ENCODE results near the gene LINGO1. TPM values are rescaled to one million over a fixed set of nuclear protein-coding genes. Genes with fewer than 3 reads are reported as not detected.

LINGO1 gene
- total RNA-seq, 1 donor from 2014 or later: 0.78 TPM

DNA sequence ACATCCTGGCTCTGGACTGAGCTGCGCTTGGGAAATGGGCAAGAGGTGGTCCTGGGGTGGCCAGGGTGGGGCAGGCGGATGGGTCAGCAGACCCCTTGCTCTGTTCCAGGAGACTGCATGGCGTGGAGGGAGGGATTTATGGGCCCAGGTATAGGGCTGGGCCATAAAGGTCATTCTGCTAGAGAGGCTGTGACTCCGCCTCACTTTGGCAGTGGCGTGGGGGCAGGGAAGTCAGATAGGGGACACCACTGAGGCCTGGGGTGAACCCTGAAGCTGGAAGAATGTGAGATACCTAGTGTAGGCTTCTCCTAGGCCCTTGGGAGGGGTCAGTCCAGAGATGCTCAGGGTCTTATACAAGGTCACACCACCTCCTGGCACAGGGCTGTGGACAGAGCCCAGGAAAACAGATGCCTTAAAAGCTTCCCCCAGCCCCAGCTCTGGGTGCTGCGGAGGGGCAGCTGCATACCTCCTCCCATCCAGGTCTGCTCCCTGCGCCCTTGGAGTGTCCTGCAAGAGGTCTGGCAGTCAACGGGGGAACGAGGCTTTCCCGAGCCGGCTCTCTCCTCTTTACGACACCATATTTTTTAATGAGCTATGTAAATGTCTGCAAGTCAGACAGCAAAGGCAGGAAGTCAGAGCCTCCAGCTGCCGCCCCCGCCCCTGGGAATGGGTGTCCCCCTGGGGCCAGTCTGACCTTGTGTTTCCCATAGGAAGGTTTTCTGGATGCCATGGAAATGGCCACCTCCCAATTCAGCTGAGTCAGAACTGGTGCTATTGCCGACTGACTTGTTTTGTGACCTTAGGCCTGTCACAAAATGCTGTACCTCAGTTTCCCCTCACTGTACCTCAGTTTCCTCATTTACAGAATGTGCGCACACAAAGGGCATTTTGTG is 26.3 kb downstream of the LINGO1 start:
- DNase-seq (ENCODE audit: missing footprints) (peak; percentile 39), ATAC-seq (no peak)
- intact Hi-C loops (cut with DNase I): no loop called here

DNA sequence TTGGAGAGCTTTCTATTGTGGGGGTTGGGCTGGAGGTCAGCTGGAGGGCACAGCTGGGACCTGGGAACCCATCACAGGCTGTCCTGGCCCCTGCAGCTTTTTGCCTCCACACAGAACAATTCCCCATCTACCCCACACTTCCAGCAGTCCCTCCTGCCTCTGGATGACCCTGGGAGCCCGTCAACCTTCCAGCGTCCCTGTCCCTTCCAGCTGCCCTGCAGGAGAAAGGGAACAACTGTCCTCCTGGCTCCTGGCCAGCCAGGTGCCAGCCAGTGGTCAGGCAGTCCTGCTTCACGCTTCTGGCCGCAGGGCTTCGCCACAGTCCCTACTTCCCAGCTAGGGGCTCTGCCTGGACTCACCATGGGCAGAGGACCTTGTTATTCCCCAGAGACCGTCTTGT is 27.2 kb downstream of the LINGO1 start:
- DNase-seq (ENCODE audit: missing footprints) (peak; percentile 9), ATAC-seq (no peak)
- intact Hi-C loops (cut with DNase I): no loop called here

DNA sequence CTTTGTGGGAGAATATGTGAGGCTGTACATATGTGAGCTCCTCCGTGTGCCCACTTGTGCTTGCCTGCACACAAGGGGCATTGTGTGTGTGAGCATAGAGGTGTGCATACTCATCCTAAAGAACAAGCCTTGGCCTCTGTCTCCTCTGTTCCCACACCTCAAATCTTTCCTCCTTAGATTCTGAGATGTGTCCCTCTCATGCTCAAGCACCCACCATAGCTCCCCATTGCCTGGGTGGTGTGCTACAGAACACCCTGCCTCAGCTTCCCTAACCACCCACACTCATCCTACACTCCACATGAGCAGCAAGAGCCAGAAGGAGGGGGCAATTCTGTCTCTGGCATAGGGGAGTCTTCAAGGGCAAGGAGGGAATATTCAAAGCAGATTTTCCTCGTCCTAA is 27.7 kb downstream of the LINGO1 start:
- intact Hi-C loops (cut with DNase I): no loop called here
- ATAC-seq: no peak

DNA sequence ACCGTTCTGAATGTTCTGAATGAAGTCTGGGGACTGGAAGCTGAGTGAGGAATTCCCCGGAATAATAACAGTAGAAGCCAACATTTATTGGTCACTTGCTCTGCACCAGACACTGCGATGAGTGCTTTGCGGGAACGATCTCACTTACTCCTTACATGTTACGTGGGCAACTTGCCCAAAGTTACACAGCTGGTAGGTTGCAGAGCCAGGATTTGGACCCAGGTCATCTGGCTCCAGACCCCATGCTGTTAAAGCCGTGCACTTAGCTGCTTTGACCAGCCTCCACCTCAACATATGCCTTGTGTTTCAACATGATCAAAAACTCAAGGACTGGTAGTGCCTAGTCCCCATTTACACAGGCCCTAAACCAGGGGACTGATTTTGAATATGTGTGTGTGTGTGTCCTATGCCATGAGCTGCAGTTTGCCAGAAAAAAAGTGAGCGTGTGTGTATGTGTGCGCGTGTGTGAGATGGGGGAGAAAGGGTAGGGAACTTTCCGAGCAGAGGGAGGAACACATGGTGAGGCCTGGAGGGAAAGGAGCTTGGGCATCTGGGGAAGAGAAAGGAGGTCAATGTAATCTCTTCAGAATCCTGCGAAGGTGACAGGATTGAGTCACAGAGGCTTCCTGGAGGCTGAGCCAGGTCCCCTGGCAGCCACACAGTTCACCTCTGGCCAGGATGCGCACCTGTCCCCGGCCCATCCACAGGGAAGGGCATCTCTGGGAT is 28.9 kb downstream of the LINGO1 start:
- intact Hi-C loops (cut with DNase I): no loop called here
- no peak for ATAC-seq

More for the DNA sequence above, 27.7 kb downstream of the LINGO1 start:
- no peak for DNase-seq (ENCODE audit: missing footprints)

DNA sequence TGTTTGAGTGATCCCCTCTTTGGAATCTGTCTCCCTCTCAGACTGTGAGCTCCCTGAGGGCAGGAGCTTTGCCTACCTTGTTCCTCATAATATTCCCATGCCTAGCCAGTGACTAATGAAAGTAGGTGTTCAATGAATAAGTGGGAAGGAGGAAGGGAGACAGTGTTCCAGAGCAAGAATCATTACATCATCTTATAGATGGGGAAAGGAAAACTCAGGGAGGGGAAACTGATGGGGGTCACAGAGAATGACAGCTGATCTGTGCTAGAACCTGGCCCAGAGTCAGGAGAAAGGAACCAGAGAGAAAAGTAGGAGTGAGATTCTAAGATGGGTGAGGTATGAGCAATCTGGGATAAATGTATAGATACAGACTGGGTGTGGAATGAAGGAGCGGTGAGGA is 29.9 kb downstream of the LINGO1 start:
- intact Hi-C loops (cut with DNase I): no loop called here
- ATAC-seq: no peak
- no peak for DNase-seq (ENCODE audit: missing footprints)

More for the DNA sequence above, 28.9 kb downstream of the LINGO1 start:
- peak; percentile 13 for DNase-seq (ENCODE audit: missing footprints)

DNA sequence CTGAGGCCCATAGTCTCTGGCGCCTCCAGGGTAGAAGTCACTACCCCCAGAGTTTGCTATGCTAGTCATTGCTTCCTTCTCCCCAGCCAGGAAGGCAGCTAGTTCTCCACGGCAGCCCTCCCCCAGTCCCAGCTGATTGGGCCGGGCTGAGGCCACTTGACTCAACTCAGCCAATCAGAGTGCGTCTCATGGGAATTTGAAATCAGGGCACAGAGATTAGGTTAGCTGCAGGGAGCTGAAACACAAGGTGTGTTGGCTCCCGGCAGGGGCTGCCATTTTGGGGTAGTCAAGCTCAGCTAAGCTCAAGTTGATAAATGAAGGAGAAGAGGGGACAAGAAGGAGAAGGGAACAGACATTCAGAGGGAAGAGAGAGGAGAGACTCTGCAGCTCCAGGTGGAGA is 32.8 kb downstream of the LINGO1 start:
- peak; percentile 78 for DNase-seq (ENCODE audit: missing footprints)
- intact Hi-C loops (cut with DNase I): no loop called here
- ATAC-seq: peak; percentile 60

DNA sequence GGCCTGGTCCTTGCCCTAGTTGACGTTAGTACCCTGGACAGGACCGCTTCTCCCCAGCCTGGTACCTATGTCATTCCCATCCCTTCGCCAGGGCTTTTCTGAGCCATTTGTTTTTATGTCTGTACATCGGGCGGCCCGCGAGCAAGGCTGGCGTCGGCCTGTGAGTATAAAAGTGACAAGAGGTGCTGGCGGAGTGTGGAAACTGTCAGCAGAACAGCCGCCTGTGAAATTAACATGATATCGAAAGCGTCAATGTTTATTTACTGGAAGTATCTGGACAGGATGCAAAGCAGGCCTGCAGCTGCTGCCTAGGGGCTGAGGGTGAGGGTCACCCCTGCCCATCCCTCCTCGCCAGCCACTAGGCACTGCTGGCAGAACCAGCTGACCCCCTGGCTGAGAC is 33.4 kb downstream of the LINGO1 start:
- ATAC-seq (no peak), DNase-seq (ENCODE audit: missing footprints) (peak; percentile 48)
- intact Hi-C loops (cut with DNase I): no loop called here

DNA sequence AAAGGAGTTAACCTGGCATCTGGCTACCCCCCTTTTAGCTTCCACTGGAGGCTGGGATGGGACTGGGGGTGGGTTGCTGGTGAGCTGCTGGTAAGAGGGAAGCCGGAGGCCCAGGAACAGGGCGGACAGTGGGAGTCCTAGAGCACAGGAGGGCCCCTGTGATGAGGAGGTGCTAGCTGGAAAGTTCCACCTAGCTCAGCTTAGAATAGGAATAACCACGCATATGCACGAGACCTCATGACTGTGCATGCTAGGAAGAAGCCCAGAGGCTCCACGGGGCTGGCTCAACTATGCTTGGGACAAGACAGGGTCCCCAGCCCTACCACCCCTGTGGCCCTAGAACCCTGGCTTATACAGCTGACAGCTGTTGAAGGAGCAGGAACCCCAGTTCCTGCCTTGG is 34.1 kb downstream of the LINGO1 start:
- DNase-seq (ENCODE audit: missing footprints) (peak; percentile 35), ATAC-seq (no peak)
- intact Hi-C loops (cut with DNase I): no loop called here

DNA sequence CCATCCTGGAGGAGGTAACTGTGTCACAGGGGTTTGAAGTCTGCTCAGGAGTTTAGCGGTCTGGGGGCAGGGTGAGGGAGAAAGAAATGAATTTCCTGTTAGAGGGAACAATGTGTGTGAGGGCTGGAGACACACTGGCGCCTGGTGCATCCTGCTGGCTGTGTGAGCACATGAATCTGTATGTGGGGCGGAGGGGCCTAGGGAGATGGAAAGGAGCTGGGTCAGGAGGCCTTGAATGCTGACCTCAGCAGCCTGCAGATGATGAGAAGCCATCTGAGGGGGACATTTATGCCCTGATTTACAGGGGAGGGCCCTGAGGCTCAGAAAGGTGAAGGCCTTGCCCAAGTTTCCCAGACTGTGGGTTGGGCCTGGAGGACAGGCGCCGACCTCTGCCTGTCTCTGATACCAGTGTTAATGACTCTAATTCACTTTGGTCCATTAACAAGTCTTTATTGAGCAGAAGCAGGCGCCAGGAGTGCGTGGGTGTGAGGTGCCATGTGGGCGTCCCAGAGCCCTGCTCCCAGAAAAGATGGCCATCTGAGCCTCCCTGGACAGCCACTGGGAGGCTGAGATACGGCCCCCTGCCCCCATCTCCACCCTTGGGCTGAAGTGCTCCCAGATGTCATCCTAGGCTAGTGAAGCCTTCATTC is 34.8 kb downstream of the LINGO1 start:
- intact Hi-C loops (cut with DNase I): no loop called here
- ATAC-seq (no peak), DNase-seq (ENCODE audit: missing footprints) (peak; percentile 33)

DNA sequence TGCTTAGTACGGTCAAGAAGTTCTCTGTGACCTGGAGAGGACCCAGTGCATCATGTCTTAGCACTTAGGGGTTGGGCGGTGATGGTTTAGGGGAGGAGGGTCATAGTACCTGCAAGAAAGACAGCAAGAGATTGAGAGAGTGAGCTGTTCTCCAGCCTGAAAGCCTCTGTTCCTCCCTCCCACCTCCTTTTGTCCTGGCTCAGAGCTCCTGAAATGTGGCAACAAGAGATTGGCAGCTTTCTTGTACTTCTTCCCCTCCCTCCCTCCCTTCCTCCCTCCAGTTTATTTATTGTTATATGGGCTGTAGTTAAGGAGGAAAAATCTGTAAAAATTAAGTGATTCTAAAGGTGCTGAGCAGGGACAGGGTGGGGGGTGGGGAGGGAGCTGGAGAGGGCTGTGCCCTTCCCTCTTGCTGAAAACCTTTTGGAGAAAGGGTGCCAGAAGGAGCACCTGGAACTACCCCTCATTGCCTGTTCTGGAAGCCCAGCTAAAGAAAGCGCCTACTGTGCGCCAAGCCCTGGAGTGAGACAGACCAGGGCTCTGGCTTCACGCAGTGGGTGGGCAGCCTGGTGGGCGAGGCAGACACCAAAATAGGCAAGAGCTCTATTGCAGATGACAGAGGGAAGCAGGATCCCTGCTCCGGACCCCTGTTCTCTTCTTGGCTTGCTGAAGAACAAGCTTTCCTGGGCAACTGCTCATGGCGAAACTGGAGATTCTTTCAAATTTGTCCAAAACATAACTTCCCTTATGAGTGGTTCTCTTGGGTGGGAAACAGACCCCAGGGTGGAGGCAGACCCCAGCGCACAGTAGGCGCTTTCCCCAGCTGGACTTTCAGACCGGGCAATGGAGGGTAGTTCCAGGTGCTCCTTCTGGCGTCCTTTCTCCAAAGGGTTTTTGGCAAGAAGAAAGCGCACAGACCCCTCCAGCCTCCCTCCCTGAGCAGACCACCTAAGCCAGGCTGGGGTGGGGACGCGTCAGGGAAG is 35.6 kb downstream of the LINGO1 start:
- DNase-seq (ENCODE audit: missing footprints) (peak; percentile 15), ATAC-seq (no peak)
- intact Hi-C loops (cut with DNase I): no loop called here

DNA sequence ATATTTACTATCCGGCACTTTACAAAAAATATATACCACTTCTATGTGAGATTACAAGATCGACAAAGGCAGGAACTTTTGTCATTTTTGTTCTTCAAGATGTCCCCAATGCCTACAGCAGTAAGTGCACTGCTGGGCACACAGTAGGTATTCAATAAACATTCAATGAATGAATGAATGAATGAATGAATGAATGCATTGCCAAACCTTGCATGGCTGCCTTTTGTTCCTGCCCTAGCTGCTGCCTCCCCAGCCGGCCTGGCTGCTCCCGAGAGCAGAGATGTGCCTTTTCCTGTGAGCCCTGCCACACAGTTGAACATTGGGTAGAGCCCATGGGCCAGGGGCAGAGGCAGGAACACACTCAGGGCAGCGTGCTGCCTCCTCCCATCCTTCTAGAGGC is 37.5 kb downstream of the LINGO1 start:
- intact Hi-C loops (cut with DNase I): no loop called here
- DNase-seq (ENCODE audit: missing footprints) (peak; percentile 20), ATAC-seq (no peak)

DNA sequence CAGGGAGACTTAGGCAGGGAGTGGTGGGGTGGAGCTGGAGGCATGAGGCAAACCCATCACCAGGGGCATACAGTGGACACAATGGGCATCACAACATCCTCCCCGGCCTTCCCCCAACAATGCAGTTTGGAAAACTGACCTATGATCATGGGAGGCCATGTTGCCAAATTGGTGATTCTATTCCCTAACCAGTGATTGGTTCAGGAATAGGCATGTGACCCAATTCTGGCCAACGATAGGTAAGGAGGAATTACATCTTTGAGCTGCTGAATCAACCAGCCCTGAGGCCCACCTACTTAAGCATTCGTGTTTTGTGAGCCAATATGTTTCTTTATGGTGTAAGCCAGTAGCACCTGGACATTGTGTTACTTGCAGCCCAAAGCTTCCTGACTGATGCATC is 40.0 kb downstream of the LINGO1 start:
- peak; percentile 11 for DNase-seq (ENCODE audit: missing footprints)
- no peak for ATAC-seq
- intact Hi-C loops (cut with DNase I): no loop called here

DNA sequence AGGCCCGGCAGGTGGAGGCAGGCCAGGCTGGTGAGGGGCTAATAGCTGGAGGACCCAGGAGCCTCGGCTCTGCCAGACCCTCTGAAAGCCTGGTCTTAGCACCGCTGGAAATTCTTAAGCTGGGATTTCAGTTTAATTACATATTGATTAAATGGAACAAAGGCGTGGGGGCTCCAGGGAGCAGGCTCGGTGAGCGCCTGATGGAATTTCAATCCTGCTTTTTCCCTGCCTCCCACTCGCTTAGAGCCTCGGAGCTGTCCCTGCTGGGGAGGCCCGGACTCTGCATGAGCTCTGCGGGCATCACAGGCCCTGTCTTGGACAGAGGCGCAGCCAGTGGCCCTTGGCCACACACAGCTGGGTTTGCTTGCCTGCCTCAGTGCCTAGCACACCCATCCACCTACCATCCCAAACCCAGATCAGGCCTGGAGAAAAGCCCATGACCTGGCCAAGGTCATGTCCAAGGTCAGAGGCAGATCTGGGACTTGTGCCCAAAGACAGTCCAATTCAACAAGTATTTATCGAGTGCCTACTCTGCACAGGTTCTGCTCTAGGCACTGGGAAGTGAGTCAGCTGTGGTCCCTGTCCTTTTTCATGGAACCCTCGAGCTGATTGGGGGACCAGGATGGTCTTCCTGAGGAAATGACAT is 40.6 kb downstream of the LINGO1 start:
- ATAC-seq (peak; percentile 18), DNase-seq (ENCODE audit: missing footprints) (peak; percentile 37)
- intact Hi-C loops (cut with DNase I): no loop called here

DNA sequence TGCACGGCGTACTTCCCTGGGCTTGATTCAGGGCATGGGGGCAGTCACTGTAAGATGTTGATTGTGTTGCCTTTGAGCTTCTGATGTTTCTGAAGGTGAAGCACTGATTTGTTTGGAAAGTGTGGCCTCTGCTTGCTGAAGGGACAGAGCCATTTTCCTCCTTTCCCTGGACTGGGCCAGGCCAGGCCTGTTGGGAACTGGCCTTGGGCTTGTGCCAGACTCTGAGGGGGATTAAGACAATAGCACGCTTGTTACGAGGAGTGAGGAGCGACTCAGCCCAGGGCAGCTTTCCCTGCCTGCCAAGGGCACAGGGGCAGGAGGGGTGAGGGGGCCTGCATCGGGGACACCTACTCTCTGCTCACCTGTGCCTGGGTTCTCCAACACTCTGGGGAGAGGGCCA is 42.9 kb downstream of the LINGO1 start:
- DNase-seq (ENCODE audit: missing footprints) (peak; percentile 63), ATAC-seq (no peak)
- intact Hi-C loops (cut with DNase I): no loop called here

DNA sequence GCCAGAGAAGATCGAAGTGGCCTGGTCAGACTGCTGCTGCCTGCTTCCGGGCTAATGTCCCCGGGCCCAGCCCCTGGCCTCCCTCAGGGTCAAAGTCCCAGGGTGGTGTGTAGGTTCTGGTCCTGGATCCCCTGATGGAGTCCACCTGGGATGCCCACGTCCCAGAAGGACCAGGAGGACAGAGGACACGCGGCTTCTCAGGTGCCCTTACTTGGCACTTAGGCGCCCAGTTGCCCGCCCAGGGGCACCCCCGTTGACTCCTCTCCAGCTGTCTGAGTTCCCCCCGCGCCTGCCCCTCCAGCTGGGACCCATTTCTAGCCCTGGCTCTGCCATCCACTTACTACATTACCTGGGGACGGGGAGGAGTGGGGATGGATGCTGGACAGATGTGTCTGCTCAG is 44.6 kb downstream of the LINGO1 start:
- intact Hi-C loops (cut with DNase I): no loop called here
- DNase-seq (ENCODE audit: missing footprints): no peak

DNA sequence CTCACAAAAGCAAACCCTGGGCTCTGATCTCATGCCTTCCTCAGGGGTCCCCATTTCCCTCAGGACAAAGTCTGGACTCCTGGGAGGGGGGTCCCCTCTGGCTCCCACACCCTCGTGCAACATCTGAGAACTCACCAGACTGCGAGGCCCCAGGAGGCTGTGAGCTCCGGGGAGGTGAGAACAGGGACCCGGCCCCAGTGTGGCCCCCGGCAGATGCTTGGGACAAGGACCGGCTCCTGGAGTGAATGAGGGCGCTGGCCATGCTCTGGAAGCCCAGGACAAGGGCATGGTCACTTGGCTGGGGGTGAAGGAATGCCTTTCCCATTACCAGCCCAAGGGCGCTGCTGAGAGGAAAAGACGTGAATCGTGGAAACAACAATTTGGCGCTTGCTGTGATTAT is 48.0 kb downstream of the LINGO1 start:
- DNase-seq (ENCODE audit: missing footprints): no peak
- no peak for ATAC-seq
- intact Hi-C loops (cut with DNase I): no loop called here

More for the DNA sequence above, 44.6 kb downstream of the LINGO1 start:
- ATAC-seq: no peak

DNA sequence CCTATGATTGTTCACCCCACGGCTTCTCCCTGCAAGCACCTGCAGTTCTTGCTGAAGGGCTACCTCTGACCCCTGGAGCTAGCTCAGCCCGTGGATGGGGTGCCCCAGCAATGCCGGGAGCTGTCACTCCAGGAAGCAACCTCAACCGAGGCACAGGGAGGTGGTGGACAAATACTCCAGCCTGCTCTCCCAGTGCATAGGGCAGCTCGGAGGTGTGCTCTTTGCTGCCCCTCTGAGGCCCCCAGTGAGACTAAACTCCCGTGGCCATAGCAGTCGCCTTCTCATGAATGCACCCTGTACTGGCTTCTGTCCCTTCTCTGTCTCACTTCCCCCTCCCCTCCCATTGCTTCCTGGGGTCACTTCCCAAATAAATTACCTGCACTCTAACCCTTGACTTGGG is 48.5 kb downstream of the LINGO1 start:
- intact Hi-C loops (cut with DNase I): no loop called here
- ATAC-seq: no peak

DNA sequence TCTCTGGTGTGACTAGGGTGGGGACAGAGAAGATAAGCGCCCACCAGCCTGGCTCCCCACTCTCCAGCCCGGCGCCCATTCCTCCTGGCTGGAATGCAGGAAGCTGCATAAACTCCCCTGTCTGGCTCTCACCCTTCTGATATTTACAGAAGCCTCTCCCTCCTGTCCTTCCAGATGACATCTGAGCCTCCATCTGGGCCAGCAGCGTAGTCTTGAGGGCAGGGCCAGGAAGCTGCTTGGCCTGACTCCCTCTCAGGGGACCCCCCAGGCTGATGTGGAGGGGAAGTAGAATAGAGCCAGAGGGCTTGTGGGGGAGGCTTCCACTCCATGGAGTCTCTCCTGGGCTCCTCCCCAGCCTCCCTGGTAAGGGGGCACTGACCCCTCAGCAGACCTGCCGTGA is 49.9 kb downstream of the LINGO1 start:
- intact Hi-C loops (cut with DNase I): no loop called here
- no peak for ATAC-seq

More for the DNA sequence above, 48.5 kb downstream of the LINGO1 start:
- no peak for DNase-seq (ENCODE audit: missing footprints)

More for the DNA sequence above, 49.9 kb downstream of the LINGO1 start:
- no peak for DNase-seq (ENCODE audit: missing footprints)

Data from Right ventricle myocardium inferior (tissue), 1 donor.